NCI-H226 (cell line): Measurements from ENCODE around the gene LEP.

ENCODE experiments used
- DNase-seq: peaks from one replicate; pipeline ENCODE4 v3.0.0-alpha.2; 2015

LEP gene

DNA sequence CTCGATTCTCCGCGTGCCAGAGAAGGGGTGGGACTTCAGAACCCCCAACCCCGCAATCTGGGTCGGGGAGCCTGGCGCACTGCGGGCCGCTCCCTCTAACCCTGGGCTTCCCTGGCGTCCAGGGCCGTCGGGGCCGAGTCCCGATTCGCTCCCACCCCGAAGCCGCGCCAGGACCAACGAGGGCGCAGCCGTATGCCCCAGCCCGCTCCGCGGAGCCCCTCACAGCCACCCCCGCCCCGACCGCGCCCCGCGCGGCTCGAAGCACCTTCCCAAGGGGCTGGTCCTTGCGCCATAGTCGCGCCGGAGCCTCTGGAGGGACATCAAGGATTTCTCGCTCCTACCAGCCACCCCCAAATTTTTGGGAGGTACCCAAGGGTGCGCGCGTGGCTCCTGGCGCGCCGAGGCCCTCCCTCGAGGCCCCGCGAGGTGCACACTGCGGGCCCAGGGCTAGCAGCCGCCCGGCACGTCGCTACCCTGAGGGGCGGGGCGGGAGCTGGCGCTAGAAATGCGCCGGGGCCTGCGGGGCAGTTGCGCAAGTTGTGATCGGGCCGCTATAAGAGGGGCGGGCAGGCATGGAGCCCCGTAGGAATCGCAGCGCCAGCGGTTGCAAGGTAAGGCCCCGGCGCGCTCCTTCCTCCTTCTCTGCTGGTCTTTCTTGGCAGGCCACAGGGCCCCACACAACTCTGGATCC, at the start of gene LEP:
Gene LEP, plus strand, starts transcription at position 583 of the 691 bp plus-strand sequence. CDS start 10,741 bp downstream, outside the sequence.
- DNase-seq: no peak

DNA sequence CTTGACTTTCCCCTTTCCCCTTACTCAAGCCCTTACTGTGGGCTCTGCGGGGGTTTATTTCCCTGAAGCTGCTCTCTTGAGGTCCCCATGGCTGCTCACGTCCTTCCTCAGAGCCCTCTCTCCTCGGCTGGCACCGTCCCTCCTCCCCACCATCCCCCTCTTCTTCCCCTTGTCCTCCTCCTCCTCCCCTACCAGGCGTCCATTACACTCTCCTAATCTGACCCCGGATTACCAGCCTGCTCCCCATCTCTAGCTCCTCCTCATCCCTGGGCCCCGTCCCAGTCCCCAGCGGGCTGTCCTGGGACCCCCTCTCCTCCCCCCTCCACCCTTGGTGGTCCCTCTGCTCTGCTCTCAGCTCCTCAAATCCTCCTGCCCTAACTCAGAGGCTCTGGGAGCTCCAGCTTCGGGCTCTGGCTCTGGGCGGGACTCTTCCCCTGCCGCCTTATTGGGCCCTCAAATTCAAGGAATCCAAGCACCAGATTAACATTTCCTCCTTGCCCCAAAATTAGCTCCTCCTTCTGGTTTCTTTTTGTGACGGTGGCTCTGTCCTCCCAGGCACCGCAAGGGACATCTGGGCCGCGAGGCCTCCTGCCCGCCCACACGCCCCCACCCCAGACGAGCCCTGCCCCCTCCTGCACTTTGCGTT, 48.5 kb upstream of the LEP start:
- DNase-seq: no peak

DNA sequence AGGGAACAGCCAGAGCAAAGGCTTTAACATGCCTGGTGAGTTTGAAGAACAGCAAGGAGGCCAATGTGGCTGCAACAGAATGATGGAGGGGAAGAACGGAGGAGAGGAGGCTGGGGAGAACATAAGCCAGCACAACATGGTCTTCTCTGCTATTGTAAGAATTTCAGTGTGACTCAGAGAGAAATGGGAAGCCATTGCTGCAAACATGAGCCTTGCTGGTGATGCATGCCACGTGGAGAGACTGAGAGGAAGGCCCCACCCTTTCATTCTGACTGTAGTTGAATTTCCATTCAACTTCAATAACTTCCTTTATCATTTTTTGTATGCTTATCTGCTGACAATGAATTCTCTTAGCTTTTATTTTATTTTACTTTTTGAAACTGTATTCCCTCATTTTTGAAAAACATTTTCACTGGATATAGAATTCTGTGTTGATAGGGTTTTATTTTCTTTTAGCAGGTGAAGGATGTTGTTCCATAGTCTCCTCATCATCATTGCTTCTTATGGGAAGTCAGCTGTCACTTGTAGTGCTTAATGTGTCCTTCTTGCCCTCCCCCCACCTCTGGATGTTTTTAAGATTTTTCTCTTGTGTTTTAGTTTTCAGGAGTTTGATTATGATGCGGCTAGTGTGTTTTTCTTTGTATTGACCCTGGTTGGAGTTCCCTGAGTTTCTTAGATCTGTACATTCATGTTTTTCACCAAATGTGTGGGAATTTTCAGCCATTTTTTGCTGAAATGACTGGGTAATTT, 46.4 kb upstream of the LEP start:
- DNase-seq: no peak

DNA sequence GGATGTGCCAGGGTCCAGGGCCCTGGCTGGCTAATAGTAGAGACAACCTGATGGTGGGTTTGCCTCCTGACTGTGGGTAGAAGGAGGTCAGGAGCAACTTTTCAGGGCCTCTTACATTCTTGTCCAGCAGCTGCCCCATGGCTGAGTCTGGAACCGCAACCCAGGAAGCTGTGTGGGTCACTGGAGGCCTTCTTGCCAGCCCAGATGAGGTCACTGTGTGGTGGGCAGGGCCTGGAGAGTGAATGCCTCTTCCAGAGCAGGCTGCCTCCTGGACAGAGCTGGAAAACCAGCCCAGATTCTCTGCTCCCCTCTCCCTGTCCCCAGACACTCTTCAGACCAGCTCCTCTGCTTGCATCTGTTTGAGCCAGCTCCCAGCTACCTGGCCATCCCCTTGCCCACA, 43.5 kb upstream of the LEP start:
- DNase-seq: peak; percentile 50

DNA sequence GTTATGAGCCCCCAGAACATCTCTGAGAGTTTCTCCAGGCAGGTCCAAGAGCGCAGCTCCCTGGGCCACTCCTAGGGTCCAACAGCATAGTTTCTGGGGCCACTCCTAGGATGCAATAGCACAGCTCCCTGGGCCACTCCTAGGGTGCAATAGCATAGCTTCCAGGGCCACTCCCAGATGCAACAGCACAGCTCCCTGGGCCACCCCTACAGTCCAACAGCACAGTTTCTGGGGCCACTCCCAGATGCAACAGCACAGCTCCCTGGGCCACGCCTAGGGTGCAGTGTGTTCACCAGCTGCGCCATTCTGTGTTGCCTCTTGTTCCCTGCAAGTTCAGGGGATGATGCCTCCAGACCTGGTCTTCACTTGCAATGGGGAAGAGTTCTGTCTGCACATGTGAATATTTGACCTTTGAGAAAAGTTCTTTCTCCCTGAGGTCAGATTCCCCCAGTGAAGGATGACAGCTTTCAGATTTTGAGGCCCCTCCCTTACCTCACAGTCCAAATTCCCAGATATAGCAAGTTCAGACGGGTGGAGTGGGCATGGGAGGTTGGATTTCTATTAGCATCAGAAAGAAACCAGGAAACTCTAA, 43.0 kb upstream of the LEP start:
- no peak for DNase-seq

DNA sequence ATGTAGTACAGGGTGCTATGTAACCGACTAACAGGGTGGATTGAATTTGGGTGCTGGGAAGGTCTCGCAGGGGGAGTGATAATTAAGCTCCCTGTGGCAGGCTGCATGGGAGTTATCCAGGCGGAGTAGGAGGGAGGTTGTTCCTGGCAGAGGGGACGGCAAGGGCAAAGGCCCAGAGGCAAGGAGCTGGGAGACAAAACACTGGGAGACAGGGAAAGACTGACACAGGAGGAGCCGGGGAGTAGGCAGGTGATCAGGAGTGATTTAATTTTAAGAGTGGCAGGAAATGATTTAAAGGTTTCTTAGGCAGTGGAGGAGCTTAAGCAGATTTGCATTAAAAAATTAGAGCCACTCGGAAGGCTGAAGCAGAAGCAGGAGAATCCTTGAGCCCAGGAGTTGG, 40.7 kb upstream of the LEP start:
- DNase-seq: no peak

DNA sequence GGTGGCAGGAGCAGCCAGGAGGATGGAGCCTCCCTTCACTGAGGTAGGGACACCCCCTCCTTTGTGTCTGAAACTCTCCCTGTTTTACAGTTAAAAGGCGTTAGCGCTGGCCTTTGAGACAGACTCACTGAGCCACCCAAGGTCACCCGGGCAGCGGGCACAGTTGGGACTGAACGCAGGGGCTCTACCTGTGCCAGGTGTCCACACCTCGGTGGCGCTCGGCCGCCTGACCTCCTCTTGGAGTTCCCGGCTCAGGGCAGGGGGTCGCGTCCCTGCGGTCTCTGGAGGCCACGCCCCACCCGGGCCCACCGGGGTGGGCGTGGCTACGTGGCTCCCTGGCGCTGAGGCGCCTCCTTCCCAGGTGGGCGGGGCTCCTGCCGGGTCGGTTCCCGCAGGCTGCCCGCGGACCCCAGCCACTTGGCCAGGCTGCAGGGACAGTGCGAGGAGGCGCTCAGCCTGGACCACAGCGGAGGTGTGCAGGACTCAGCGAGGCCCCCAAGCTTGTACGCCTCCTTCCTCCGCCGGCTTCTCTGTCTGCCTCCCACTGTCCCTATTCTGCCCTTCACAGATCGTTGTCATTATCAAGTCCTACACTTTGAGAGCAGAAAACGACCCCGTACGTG, 39.9 kb upstream of the LEP start:
- DNase-seq: no peak

DNA sequence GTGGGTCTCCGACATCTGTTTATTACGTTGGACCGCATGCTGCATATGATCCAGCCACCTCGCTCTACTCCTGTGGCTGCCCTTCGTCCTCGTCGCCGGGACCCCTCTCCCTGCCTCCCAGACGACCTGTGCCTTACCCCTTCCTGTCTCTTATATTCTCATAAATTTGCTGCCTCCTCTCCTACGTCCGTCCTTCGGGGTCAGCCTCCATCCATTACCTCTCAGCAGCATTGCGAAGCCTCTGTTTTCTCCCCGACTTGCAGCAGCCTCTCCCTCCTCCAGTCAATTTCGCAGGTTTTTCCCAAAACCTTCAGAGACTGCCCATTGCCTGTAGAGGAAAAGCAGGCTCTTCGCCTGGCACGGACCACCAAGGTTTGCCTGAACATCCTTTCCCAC, 39.4 kb upstream of the LEP start:
- DNase-seq: no peak

DNA sequence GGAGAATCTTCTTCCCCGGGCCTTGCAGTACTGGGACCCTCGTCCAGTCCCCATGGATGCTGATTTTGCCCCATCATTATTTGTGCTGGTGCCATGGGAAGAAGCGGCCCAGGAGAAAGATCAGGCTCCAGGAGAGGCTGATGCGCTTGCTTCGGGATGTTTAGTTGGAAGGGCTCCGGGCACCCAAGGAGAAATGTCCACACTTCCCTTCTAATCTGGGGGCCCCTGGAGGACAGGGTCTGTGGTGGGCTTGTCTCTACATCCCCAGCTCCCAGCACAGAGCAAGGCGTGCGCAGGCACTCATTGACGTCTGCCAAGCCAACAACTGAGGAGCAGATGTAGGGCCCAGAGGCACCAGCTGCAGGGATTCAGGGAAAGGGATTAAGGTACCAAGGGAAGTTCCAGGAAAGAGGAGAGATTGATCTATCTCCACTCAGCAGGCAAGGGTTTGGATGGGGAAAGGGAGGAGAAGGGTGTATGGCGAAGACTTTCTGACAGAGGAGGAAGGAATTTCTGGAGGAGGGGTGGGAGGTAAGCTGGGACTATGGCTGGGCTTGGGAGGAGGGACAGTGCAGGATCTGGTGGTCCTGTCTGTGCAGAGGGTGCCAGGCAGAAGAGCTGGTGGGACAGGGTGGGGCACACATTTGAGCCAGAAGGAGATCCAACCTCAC, 38.7 kb upstream of the LEP start:
- DNase-seq: no peak

DNA sequence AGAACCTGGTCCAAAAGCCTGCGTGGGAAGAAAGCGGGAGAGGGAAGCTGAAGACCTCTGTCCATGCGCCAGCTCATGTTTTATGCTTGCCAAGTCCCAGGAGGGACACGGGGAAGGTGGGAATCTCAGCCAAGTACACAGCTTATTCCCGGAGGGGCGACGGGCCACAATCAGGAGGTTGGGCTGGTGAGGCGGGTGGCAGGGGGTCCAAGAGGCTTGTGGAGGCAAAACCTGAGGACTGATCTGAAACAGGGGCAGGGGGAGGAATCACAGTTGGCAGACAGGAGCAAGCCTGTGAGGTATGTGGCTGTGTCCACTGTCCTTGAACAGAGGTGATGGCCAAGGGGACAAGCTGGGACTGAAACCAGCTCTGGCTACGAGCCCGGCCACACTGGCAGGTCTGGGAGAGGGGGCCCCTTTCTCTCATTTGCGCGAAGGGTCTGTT, 38.0 kb upstream of the LEP start:
- DNase-seq: no peak

DNA sequence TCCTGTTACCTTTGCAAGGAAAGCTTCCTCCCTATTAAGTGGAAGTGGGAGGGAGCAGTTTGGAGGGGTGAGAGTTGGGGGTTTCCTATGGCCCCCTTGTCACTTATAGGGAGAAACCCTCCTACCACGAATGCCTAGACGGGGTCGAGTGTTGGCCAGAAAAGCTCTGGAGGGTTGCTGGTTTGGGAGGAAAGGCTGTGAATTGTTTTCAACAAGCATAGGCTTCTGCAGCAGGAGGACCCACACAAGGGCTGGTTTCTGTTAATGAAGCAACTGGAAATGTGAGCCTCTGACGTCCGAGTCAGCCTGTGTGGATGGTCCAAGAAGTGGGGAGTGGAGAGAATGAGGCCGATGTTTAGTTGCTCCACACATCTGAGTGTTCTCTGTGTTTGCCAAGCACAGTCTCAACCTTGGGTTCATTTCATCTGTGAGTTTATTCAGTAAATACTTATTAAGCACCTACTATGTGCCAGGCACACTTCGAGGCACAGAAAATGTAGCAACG, 37.3 kb upstream of the LEP start:
- no peak for DNase-seq

DNA sequence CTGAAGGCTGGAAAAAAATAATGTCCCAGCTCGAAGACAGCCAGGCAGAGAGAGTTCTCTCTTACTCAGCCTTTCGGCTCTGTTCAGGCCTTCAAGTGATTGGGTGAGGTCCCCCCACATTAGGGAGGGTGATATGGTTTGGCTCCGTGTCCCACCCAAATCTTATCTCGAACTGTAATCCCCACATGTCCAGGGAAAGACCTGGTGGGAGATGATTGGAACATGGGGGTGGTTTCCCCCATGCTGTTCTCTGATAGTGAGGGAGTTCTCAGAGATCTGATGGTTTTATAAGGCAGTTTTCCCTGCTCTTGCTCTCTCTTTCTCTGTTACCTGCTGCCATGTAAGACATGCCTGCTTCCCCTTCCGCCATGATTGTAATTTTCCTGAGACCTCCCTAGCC, 36.6 kb upstream of the LEP start:
- no peak for DNase-seq

DNA sequence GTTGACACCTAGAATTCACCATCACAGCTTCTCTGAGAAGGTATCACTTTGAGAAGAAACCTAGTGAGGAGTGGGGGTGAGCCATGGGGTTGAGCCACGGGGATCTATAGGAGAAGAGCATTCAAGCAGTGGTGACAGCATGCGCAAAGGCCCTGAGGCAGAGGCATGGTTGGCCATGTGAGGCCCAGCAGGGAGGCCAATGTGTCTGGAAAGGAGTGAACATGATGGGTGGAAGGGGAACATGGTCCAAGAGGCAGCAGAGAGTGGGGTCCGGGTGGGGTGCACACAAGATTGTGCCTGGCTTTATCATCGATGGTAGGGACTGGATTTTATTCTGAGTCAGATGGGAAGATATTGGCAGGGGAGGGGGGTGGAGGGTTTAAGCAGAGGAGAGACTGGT, 36.0 kb upstream of the LEP start:
- no peak for DNase-seq

DNA sequence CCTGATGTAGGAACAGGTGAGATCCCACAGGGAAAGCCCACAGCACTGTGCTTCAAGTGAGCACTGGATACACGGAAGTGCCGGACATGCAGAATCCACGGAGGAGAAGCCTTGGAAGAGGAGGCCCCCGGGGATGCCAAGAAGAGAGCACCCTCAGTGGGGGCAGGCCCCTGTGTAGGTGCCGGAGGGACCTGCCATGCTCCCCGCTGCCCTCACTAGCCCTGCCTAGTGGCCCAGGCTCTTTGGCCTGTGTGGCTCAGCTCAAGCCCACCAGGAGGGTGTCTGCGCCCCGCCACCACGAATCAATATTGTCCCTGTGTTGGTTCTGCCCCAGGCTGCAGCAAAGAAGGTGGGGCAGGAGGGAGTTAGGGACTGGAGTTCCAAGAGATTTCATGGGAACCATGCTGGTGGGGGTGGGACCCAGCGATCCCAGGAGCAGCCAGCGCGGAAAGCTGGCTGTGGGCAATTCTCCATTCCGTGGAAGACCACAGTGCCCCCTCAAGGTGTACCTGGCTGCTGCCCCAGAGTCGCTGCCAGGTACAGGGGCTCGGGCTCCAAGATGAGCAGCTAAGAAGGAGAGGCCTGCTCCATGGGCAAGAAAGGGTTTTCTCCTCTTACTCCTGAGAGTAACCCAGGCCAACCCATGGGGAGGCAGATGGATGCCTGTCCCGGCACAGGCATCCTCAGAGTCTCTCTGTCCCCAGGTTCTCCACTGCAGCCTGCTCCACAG, 34.9 kb upstream of the LEP start:
- DNase-seq: no peak

DNA sequence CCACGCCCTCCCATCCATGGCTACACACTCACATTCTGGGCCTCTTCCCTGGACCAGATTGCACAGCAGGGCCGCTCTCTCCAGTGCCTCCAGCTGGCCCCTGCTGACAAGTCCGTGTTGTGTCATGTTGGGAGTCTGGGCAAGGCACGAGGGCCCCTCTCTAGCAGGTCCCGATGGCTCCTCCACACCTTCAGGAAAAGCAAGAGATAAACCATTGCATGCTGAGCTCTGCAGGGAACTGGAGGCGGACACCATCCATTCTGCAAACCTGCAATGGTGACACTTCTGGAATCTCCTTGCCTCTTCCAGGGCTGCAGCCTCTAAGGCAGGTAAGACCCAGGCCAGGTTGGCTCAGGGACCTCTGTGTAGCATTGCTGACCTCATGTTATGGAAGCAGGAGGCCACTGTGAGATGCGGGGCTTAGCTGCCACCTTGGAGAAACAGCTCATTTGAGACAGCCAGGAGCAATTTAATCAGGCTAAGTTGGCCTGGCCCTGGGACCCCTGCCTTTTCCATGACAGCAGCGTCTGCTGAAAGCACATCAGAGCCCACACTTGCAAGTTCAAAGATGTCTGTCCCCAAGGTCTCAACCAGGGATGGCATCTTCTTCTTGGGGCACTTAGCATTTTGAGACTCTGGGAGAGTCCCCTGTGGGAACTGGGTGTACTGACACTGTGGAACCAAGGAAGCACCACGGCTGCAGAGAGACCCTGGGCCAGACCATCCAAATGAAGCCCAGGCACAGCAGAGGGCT, 34.2 kb upstream of the LEP start:
- no peak for DNase-seq

DNA sequence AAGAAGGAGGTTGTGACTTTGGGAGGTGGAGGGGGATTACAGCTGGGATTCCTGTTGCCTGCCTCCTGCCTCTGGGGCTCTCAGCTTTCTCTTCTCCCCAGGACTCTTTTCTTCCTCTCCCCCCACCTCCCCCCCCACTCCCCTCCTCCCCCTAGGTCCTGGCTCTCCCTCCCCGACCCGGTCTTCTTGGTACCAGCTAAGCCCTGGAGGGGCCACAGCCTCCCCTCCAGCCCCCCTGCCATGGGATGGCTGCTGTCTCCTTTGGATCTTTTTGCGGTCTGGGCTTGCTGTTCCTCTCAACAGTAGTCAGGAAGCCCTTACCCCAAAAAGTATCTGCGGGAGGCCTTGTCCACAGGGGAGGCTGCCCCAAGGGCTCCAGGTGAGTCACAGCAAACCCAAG, 33.5 kb upstream of the LEP start:
- no peak for DNase-seq

DNA sequence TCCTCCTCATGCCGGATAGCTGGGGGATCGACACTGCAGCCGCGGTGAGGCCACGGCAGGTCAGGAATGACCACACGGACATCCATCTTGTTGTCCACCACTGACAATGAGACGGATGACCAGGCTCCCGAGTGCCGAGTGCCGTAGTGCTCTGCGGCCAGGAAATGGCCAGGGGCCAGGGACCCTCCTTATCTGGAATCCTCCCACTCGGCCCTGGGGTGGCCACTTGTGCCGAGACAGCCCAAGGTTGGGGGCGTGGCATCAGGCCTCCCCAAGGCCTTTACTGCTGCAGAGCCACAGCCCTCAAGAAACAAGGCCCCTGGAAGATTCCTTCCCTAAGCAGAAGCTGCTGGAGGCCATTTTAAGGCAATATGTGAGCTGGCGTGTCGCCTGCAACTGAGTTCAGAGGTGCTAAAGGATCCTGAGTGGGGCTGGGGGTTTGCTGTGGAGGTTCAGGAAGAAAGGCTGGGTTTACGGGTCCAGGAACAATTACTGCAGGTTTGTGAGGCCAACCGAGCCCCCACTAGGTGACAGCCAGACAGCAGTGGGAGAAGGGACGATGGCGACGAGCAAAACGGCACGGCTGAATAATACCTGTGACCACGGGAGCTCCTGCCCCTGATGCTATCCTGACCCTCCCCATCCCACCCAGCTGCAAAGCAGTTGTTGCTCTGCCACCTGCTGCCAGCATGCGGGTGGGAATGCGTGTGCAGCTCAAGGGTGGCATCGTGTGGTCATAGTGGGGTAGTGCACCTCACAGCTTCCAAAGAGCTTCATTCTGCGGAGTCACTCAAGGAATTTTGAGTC, 31.6 kb upstream of the LEP start:
- peak; percentile 62 for DNase-seq

DNA sequence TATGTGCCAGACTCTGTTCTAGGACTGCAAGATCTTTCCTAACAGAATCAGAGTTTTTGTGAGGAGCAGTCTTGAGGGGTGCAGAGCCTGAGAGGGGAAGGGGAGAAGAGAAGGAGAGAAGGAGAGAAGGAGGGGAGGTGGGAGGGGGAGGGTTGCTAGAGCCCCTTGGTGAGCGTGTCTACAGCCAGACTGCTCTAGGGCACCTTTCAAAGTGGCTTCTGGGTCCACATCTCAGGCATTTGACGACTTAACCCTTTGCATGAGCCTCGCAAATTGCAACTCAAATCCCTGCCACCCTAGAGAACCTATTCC, 31.1 kb upstream of the LEP start:
- no peak for DNase-seq

DNA sequence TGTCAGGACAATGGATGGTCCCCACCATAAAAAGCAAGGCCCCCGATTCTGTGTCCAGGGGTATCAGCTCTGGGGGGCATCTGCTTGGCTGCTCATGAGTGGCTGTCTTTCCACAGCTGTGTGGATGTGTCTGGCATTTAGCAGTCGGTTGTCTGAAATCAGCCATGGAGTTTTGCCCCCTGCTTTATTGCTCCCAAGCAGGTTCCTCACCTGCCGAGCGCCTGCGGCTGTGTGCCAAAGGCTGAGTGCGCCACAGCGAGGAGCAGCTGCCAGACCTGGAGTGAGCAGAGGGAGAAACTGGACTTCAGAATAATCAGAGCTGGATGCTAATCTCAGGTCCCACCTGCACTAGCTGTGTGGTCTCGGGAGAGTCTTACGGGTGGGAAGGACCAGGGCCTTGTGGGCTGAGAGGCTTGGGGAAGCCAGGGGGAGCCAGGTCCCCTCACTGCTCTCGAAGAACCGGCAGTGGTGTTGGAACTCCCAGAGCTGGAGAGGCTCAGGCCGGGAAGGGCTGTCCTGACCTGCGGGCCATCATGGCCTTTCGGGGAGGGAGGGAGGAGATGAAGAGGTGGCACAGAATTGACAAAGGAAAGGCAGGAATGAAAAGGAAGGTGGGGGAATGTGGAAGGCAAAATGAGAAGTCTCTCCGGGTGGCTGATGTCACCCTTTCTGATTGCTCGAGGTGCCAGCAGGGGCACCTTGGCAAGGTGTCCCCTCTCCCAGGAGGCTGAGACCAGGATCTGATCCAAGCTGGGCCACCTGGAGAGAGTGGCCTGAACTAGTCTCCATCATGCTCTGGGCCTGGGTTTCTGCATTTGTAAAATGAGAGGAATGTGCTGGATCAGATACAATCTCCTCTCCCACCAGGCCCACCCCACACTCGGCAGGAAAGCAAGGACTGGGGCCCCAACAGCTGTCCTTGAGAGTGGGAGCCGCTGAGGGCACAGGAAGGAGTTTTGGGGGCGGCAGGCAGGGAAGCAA, 30.2 kb upstream of the LEP start:
- DNase-seq: no peak
